Measurements from ENCODE around the gene ARHGAP24.

GRCh38 chr4:86011117-86011516 is 536.2 kb downstream of the ARHGAP24 start:
- TF ChIP-seq CTCF (IDR thresholded peaks at IDR 0.05; ENCODE audit: extremely low read depth in 1 of 2, insufficient read depth in 1 of 2, low read depth in 1 of 2, low read length in 2 of 2) (no peak), GATA2 (IDR thresholded peaks at IDR 0.05; ENCODE audit: insufficient read depth, insufficient read length, low read depth, low read length) (no peak)

Data from endothelial cell of umbilical vein (primary cell).